ENCODE results near the gene NUP214.
"Not testable (repeated sequence)": the region's sequence is repeated elsewhere in the genome, so short reads cannot be mapped to it uniquely, and the experiment has no call there.

NUP214 gene

DNA sequence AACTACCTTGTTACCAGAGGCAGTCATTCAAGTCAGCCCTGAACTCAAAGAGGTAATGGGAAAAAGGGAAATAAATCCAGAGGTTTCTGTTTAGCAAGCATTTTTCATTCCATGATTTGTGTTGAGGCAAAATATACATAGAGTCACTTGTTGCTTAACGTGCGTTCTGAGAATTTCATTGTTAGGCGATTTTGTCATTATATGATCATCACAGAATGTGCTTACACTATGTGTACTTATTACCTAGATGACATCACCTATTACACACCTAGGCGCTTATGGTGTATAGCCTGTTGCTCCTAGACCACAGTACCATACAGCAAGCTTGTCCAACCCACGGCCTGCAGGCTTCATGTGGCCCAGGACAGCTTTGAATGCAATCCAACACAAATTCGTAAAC lies 36.2 kb downstream of the NUP214 start:
- DNase-seq (ENCODE audit: low read depth) = no peak

- DNase-seq (ENCODE audit: low read depth) = no peak
These were observed 37.5 kb downstream of the NUP214 start for GRCh38 chr9:131162886-131163285.

GRCh38 chr9:131165523-131165922 lies 40.1 kb downstream of the NUP214 start:
- DNase-seq (ENCODE audit: low read depth) = no peak

DNA sequence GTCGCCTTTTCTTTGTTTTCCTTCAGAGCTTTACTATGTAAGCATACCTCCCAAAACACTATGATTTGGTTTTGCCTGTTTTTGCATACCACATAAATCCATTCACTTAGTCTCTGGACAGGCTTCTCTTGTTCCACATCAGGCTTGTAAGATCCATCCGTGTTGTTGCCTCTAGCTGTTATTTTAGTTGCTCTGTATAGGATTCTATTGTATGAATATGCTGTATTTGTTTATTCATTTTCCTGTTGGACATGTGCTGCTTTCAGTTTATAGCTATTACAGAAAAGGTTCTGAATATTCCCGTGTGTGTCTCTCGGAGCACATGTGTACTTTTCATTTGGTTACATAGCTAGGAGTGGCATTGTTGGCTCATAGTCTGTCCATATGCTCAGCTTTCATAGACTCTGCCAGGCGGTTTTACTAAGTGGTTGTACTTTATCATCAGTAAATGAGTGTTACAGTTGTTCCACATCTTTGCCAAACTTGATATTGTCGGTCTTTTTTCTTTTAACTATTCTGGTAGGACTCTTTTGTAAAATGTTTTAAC lies 41.8 kb downstream of the NUP214 start:
- DNase-seq (ENCODE audit: low read depth) = no peak

DNA sequence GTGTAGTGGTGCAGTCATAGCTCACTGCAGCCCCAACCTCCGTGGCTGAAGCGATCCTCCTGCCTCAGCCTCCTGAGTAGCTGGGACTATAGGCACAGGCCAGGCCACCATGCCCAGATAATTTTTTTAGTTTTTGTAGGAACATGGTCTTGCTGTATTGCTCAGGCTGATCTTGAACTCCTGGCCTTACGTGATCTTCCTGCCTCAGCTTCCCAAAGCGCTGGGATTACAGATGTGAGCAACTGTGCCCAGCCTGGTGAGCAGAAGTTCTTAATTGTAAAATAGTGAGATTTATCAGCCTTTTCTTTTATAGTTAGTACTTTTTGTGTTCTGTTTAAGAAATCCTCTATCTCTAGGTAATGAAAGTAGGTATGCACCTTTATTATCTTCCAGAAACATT lies 42.5 kb downstream of the NUP214 start:
- DNase-seq (ENCODE audit: low read depth) = no peak

DNA sequence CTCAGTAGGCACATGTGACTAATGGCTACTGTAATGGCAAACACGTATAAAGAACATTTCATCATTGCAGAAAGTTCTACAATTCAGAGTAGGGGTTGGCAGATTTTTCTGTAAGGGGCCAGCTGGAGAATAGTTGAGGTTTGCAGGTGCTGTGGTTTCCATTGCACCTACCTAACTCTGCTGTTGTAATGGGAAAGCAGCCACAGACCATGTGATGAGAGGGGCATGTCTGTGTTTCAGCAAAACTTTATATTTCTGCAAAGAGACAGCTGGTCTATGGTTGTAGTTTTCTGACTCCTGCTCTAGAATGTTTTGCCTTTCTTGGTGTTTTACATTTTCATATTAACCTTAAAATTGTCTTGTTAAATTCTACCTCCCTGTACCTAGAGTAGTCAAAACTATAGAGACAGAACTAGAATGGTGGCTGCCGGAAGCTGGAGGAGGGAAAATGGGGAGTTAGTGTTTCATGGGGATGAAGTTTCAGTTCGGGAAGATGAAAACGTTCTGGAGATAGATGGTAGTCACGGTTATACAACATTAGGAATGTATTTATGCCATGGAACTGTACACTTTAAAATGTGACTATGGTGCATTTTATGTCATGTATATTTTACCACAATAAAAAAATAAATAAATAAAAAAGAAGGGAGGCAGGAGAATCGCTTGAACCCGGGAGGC lies 44.3 kb downstream of the NUP214 start:
- no peak for DNase-seq (ENCODE audit: low read depth)

DNA sequence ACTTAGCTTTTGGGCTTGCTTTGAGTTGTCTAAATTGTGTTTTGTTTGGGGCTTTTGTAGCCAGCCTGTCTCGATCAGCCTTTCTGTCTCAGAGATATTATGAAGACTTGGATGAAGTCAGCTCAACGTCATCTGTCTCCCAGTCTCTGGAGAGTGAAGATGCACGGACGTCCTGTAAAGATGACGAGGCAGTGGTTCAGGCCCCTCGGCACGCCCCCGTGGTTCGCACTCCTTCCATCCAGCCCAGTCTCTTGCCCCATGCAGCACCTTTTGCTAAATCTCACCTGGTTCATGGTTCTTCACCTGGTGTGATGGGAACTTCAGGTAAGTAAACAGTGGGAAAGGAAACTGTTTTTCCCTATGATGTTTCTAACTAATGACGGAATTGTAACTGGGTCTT lies 48.6 kb downstream of the NUP214 start:
- no peak for DNase-seq (ENCODE audit: low read depth)

GRCh38 chr9:131174681-131175239 lies 49.4 kb downstream of the NUP214 start:
- no peak for DNase-seq (ENCODE audit: low read depth)

DNA sequence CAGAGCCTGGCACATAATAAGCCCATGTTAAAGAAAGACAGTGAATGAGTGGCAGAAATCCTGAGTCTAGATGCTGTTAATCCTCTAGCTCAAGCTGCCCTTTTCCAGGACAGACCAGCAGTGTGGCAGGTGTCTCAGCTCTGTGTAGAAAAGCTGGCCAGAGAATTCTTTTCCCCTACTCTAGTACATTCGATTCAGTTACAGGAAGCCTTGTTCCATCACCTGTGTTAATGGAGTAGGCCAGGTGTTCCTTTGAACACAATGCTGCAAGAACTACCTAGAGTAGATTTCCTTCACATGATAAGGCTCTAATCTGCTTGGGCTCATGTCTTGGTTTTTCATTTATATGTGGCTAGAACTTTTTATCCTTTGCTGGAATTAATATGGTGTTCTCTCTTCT lies 52.5 kb downstream of the NUP214 start:
- no peak for DNase-seq (ENCODE audit: low read depth)

GRCh38 chr9:131178382-131178781 lies 53.0 kb downstream of the NUP214 start:
- DNase-seq (ENCODE audit: low read depth) = peak; percentile 29

GRCh38 chr9:131178926-131179325 lies 53.5 kb downstream of the NUP214 start:
- no peak for DNase-seq (ENCODE audit: low read depth)

GRCh38 chr9:131179561-131180219 lies 54.3 kb downstream of the NUP214 start:
- peak; percentile 21 for DNase-seq (ENCODE audit: low read depth)

DNA sequence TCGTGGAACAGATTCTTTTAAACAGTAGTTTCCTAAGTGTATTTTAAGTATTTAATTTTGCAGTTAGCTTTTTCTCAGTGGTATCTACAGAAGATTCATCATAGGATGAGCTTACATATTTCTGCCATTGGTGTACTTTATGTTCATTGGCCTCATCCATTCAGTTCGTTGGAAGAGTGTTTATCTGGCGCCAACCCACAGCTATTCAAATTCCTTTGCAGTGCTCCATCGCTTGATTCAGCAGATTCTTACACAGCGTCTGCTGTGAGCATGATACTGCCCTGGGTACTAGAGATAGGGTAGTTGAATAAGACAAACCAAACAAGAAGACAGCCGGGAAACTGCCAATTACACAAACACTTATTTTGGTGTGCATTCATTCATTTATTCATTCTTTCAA lies 55.1 kb downstream of the NUP214 start:
- peak; percentile 59 for DNase-seq (ENCODE audit: low read depth)

DNA sequence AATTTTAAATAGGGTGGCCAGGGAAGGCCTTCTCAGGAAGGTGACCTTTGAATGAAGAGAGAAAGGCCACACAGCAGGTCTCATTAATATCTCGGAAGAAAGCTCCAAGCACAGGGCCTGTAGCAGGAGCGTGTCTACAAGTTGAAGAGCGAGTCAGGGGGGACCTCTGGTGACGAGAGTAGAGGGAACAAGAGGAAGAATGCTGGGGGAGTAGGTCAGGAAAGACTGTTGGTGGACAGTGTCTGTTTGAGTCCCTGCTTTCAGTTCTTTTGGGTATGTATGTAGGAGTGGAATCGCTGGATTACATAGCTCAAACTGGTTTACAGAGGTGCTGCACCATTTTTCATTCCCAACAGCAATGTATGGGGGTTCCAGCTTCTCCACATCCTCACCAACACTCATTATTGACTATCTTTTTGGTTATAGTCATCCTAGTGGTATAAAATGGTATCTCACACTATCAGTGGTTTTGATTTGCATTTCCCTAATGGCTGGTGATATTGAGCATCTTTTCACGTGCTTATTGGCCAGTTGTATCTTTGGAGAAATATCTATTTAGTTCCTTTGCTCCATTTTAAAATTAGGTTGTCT lies 55.8 kb downstream of the NUP214 start:
- no peak for DNase-seq (ENCODE audit: low read depth)

- DNase-seq (ENCODE audit: low read depth) = no peak
These were observed 60.5 kb downstream of the NUP214 start for GRCh38 chr9:131185924-131186323.

DNA sequence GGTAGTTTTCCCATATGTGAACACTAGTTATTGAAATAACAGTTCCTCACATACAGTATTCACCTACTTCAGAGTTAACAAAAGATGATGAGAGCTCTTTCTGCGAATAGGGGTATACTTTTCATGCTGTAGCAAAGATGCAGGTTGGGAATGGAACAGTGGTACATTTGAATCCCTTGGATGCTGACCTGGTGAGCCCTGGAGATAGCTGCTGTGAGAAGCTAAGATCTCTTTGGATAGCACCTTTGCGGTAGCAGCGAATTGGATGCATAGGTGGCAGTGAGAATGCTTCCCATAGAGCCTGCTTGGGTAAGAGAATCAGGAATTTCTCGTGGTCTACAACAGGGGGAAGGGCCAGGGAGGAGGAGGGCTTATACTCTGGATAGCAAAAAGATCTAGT lies 61.2 kb downstream of the NUP214 start:
- DNase-seq (ENCODE audit: low read depth) = no peak

DNA sequence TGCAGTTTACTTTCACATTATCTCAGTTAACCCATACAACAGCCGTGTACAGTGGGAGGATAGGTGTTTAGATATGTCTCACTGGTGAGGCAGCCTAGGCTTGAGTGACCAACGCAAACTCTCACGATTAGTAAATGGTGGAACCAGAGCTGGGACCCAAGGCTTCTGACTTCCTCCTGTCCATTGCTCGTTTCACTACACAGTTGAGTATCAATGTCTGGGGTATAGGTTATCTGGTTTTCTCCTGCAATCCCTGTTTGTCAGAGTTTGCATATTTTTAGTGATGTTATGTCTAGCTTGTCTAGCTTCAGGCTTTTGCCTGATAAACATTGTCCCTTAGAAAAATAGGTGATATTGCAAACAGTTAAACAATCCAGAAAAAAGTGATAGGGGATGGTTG lies 62.6 kb downstream of the NUP214 start:
- DNase-seq (ENCODE audit: low read depth) = no peak

GRCh38 chr9:131188976-131189375 lies 63.6 kb downstream of the NUP214 start:
- DNase-seq (ENCODE audit: low read depth) = no peak

DNA sequence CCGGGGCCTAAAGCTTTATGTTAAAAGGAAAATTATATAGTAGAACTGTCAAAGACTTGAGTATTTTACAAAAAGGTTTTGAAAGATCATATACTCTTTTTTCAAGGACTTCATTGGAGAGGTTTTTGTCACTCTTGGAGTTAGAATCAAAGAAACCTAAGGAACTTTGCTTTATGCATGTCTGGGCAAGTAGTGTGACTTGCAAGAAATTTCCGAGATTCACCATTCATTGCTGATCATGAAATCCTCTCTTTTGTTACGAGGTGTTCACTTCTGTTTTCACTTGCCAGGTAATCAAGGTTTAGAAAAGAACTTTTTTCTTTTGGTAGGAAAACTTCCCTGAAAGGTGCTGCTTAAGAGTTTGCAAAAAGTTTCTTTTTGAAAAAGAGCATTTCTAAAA lies 64.8 kb downstream of the NUP214 start:
- DNase-seq (ENCODE audit: low read depth) = no peak

- not testable (repeated sequence) for DNase-seq (ENCODE audit: low read depth)
These were observed 65.6 kb downstream of the NUP214 start for GRCh38 chr9:131191032-131191431.

DNA sequence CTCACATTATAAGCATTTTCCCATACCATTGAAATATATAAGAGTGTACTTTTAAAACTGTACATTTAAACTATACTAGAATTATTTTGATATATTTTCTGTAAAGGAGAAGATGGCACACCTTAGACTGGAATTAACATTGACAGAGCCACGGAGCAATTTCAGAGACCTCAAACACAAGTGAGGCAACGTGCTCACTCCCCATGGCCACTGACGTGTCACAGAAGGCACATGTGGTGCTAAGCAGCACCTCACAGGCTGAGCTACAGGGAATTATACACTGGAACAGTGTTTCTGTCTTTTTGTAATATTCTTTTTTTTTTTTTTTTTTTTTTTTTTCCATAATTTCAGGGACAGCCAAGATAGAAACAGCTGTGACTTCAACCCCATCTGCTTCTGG lies 66.5 kb downstream of the NUP214 start:
- DNase-seq (ENCODE audit: low read depth) = no peak

DNA sequence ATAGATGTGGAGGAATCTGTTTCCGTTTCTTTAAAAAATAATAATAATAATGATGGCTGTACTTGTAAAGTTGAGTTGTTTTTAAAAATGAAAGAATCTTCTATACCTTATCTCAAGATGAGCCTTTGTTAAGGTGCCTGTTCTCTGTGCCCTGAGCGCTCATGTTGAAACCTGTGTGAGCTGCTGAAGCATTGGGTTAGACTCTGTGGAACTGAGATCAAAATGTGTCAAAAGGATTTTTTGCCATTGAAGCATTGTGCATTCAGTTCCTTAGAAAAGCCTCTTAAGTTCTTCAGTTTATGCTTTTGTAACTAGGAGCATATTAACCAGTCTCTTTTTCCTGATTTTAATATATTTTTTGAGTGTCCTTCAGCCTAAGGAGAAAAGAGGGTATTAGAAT lies 67.7 kb downstream of the NUP214 start:
- DNase-seq (ENCODE audit: low read depth) = no peak

GRCh38 chr9:131194762-131195161 lies 69.4 kb downstream of the NUP214 start:
- no peak for DNase-seq (ENCODE audit: low read depth)

Measured in fibroblast of the conjunctiva (primary cell).